OCI-LY3 (cell line): ENCODE data around the gene ZFC3H1.

Source experiments
- EZH2phosphoT487 ChIP-seq: fragments of 200-600 bp; shearing (Covaris generic); IDR thresholded peaks from 2 replicates; pipeline ENCODE4 v1.6.1; 2018; ENCODE audit warnings: antibody characterized with exemption, mixed run types, low read depth
- TF ChIP-seq, protein P1 (sequence below): fragments of 200-600, 300-600 bp; sonication (generic); IDR thresholded peaks from 2 replicates; pipeline ENCODE4 v1.5.1; 2014; ENCODE audit warnings: antibody characterized with exemption, low read length, low read depth

DNA sequence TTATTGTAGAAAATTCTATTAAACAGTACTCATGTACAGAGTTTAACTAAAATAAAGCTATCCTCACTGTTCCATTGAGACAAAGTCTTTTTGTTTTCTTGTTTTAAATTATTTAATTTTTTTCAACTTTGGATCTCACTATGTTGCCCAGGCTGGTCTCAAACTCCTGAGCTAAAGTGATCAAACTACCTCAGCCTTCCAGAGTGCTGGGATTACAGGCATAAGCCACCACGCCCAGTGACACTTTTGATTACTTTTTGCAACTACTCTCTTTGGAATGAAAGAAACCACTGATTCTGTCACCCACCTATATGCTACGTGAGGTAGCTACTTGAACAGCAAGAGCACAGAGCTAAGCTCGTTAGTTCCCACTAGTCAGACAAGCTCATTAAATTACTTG, 17.1 kb downstream of the ZFC3H1 start:
- TF ChIP-seq, protein P1, sequence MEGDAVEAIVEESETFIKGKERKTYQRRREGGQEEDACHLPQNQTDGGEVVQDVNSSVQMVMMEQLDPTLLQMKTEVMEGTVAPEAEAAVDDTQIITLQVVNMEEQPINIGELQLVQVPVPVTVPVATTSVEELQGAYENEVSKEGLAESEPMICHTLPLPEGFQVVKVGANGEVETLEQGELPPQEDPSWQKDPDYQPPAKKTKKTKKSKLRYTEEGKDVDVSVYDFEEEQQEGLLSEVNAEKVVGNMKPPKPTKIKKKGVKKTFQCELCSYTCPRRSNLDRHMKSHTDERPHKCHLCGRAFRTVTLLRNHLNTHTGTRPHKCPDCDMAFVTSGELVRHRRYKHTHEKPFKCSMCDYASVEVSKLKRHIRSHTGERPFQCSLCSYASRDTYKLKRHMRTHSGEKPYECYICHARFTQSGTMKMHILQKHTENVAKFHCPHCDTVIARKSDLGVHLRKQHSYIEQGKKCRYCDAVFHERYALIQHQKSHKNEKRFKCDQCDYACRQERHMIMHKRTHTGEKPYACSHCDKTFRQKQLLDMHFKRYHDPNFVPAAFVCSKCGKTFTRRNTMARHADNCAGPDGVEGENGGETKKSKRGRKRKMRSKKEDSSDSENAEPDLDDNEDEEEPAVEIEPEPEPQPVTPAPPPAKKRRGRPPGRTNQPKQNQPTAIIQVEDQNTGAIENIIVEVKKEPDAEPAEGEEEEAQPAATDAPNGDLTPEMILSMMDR: no peak
- no peak for TF ChIP-seq EZH2phosphoT487
